C4-2B (cell line): Measurements from ENCODE around the gene FAM98A.

ENCODE experiments used
- ZFX ChIP-seq: fragments of 450-650 bp; IDR thresholded peaks from 2 replicates; pipeline ENCODE4 v1.6.1; 2017
- TF ChIP-seq, protein P1 (sequence below): fragments of 450-650 bp; conservative IDR thresholded peaks from 2 replicates; pipeline ENCODE4 v1.5.1; 2017; ENCODE audit warnings: mild to moderate bottlenecking

DNA sequence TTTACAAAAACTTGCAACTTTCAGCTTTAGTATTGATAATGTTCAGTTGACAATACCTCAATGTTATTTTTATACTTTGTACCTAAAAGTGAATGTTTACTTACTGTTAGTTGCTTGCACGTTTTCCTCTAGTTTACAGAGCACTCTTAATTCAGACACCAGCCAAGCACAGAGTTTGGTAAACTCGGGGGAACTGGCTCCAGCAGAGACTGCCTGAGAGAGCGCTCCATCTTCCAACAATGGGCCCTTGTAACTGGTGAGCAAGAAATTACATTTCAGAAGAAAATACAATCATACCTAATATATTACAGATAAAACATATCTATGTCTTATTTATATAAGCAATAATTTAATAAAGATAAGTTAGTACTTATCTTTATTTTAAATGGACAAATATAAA lies 3.7 kb downstream of the FAM98A start:
- TF ChIP-seq, protein P1, sequence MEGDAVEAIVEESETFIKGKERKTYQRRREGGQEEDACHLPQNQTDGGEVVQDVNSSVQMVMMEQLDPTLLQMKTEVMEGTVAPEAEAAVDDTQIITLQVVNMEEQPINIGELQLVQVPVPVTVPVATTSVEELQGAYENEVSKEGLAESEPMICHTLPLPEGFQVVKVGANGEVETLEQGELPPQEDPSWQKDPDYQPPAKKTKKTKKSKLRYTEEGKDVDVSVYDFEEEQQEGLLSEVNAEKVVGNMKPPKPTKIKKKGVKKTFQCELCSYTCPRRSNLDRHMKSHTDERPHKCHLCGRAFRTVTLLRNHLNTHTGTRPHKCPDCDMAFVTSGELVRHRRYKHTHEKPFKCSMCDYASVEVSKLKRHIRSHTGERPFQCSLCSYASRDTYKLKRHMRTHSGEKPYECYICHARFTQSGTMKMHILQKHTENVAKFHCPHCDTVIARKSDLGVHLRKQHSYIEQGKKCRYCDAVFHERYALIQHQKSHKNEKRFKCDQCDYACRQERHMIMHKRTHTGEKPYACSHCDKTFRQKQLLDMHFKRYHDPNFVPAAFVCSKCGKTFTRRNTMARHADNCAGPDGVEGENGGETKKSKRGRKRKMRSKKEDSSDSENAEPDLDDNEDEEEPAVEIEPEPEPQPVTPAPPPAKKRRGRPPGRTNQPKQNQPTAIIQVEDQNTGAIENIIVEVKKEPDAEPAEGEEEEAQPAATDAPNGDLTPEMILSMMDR, result no peak
- TF ChIP-seq ZFX, result no peak
